Naive thymus-derived CD4-positive, alpha-beta T cell (primary cell): ENCODE data around the gene REC8. TPM values are rescaled to one million over a fixed set of nuclear protein-coding genes. Genes with fewer than 3 reads are reported as not detected.
A peak's percentile ranks its signal among the peaks of the same experiment; 100 is the strongest.

Experiments
- ATAC-seq: fragments of 150-1000 bp; cut with Tn5 transposase; 2 replicates; pipeline ENCODE4 v1.10.0; 2021; ENCODE audit warnings: mild to moderate bottlenecking, moderate library complexity
- CTCF ChIA-PET: fragments of 350-600 bp; sonication (Branson Sonifier 250); formaldehyde crosslinking; loops from one replicate; lab custom pipeline; 2021; ENCODE audit warnings: antibody characterized with exemption; lab: Charles Lee
- POLR2A ChIA-PET: fragments of 350-600 bp; sonication (Branson Sonifier 250); formaldehyde crosslinking; loops from one replicate; lab custom pipeline; 2021; ENCODE audit warnings: antibody characterized with exemption, inconsistent platforms; lab: Charles Lee
- DNase-seq, 9 donors: peaks; one replicate each; pipeline versions ENCODE4 v3.0.0 to v3.0.0-alpha.2; 2020 to 2022; ENCODE audit warnings: mixed read lengths in 1 of 9
- H3K27ac ChIP-seq: one replicate; pipeline ENCODE4 v1.7.0; 2013; ENCODE audit warnings: mild to moderate bottlenecking, low read depth, low read length, moderate library complexity
- H3K27me3 ChIP-seq, 2 donors: one replicate each; pipeline ENCODE4 v1.7.0; 2013; ENCODE audit warnings: low read length in 2 of 2, mild to moderate bottlenecking in 2 of 2, moderate library complexity in 2 of 2; ENCODE audit not compliant: control insufficient read depth in 2 of 2, insufficient read depth in 2 of 2
- H3K36me3 ChIP-seq, 3 experiments: 1 replicate in 2 of 3; 2 replicates in 1 of 3; pipeline ENCODE4 v1.7.0; 2013; ENCODE audit warnings: low read length in 3 of 3, mild to moderate bottlenecking in 3 of 3, moderate library complexity in 1 of 3; ENCODE audit not compliant: insufficient read depth in 3 of 3, control insufficient read depth in 2 of 3
- H3K4me1 ChIP-seq, 2 donors: one replicate each; pipeline ENCODE4 v1.7.0; 2013; ENCODE audit warnings: low read length in 2 of 2, mild to moderate bottlenecking in 2 of 2, moderate library complexity in 1 of 2; ENCODE audit not compliant: control insufficient read depth in 2 of 2, insufficient read depth in 2 of 2
- H3K4me3 ChIP-seq: 2 replicates; pipeline ENCODE4 v1.7.0; 2013; ENCODE audit warnings: mild to moderate bottlenecking, low read length
- H3K9me3 ChIP-seq, 3 experiments: 1 replicate in 2 of 3; 2 replicates in 1 of 3; pipeline ENCODE4 v1.7.0; 2013; ENCODE audit warnings: low read length in 3 of 3; ENCODE audit not compliant: control insufficient read depth in 2 of 3
- H3K27ac Mint-ChIP-seq, 9 donors: one replicate each; pipeline ENCODE4 v1.8.0; 2020 to 2022; ENCODE audit warnings: mixed read lengths in 9 of 9, mild to moderate bottlenecking in 8 of 9, moderate library complexity in 5 of 9, inconsistent platforms in 2 of 9
- H3K27me3 Mint-ChIP-seq, 5 donors: one replicate each; pipeline ENCODE4 v1.8.0; 2021 to 2022; ENCODE audit warnings: mixed read lengths in 5 of 5, mild to moderate bottlenecking in 1 of 5
- H3K36me3 Mint-ChIP-seq, 5 donors: one replicate each; pipeline ENCODE4 v1.8.0; 2020 to 2022; ENCODE audit warnings: mixed read lengths in 5 of 5, mild to moderate bottlenecking in 3 of 5, inconsistent platforms in 1 of 5
- H3K4me1 Mint-ChIP-seq, 7 donors: one replicate each; pipeline ENCODE4 v1.8.0; 2020 to 2022; ENCODE audit warnings: mixed read lengths in 7 of 7, mild to moderate bottlenecking in 3 of 7, inconsistent platforms in 1 of 7
- H3K4me3 Mint-ChIP-seq, 10 donors: one replicate each; pipeline ENCODE4 v1.8.0; 2020 to 2022; ENCODE audit warnings: mild to moderate bottlenecking in 10 of 10, mixed read lengths in 10 of 10, moderate library complexity in 6 of 10, inconsistent platforms in 2 of 10
- H3K9me3 Mint-ChIP-seq, 11 donors: one replicate each; pipeline ENCODE4 v1.8.0; 2020 to 2022; ENCODE audit warnings: mixed read lengths in 11 of 11, mild to moderate bottlenecking in 4 of 11, inconsistent platforms in 1 of 11, moderate library complexity in 1 of 11
- intact Hi-C, 2 donors: fragments of 100-400 bp; cut with micrococcal nuclease; formaldehyde crosslinking; loops; one replicate each; pipeline ENCODE4 v1.15.1; 2023
- polyA plus RNA-seq, 2 donors: library from polyadenylated mRNA; unstranded; fragments of 300-500 nt; fragmentation: Illumina TruSeq; gene quantifications; one replicate each; pipeline ENCODE4 v1.2.3, GENCODE V29; 2021
- total RNA-seq, 6 experiments: library from RNA in 5 of 6; stranded (reverse) in 5 of 6; gene quantifications; 1 replicate in 5 of 6; 2 replicates in 1 of 6; pipeline ENCODE4 v1.2.3 and lab custom pipeline; 2021 to 2026

REC8 gene
- total and polyA plus RNA-seq, 7 experiments from 2014 or later: 4.4 to 80.5 (median 23.3) TPM

GRCh38 chr14:24146453-24146977 lies 25.4 kb upstream of the REC8 start, which contains the start of gene PSME2:
PSME2 (minus strand) TSS chr14:24146610; CDS start chr14:24146581, 29 bp downstream.
- Histone ChIP-seq H3K27me3 (no peaks in the 10 kb centered on the region), H3K4me3 (peak within 1 kb of the TSS; percentile 98), H3K4me1 (peaks cover 40 to 50% of the 10 kb centered on the region in 2 donors), H3K9me3 (no peaks in the 10 kb centered on the region), H3K36me3 (peaks cover 9 to 46% (median 12%) of the 10 kb centered on the region in 3 experiments), H3K27ac (peak within 1 kb of the TSS; percentile 88)
- peaks cover 42 to 73% (median 67%) of the 10 kb centered on the region in 7 donors for H3K4me1 Mint-ChIP-seq
- H3K4me3 Mint-ChIP-seq: peak within 1 kb of the TSS; percentile 91 to 100 (median 98)
- ChIA-PET POLR2A (interaction anchor here (0.5 to 11.1 kb wide), 18 partner anchors 9 to 591 kb away, joined by 3 to 139 read pairs (median 4); partner anchors contain the start of genes CHMP4A, DCAF11, EMC9 and IRF9), CTCF (interaction anchor here (0.7 to 4.8 kb wide), 5 partner anchors 9 to 56 kb away, joined by 3 to 36 read pairs (median 8); partner anchors contain the start of genes DCAF11, IRF9 and NRL)
- intact Hi-C loops: loop anchor here (1.0 to 10.0 kb wide), 6 partner anchors 42 to 1052 kb away; partner anchors contain the start of genes BCL2L2 (in 2 of the 2), PPP1R3E (in 2 of the 2), ACIN1 (in 1 of the 2) and C14orf119 (in 1 of the 2)
- ATAC-seq (peak; percentile 74), DNase-seq (peak in 8 of 9 donors; percentile 69 to 91 (median 80))
- H3K27ac Mint-ChIP-seq: peak within 1 kb of the TSS; percentile 94 to 98 (median 96)
- H3K36me3 Mint-ChIP-seq: peaks cover 4 to 60% (median 9%) of the 10 kb centered on the region in 5 donors
- H3K27me3 Mint-ChIP-seq: no peaks in the 10 kb centered on the region
- no peaks in the 10 kb centered on the region for H3K9me3 Mint-ChIP-seq

GRCh38 chr14:24146978-24147760 lies 24.7 kb upstream of the REC8 start, which contains the start of gene RNF31:
RNF31 (plus strand) TSS chr14:24147498; CDS start chr14:24147699, 201 bp downstream.
- peaks cover 35 to 47% of the 10 kb centered on the region in 2 donors for H3K4me1 ChIP-seq
- peaks cover 39 to 73% (median 61%) of the 10 kb centered on the region in 7 donors for H3K4me1 Mint-ChIP-seq
- peak within 1 kb of the TSS; percentile 98 for H3K4me3 ChIP-seq
- H3K9me3 ChIP-seq: no peaks in the 10 kb centered on the region
- ChIA-PET CTCF (interaction anchor here (0.7 to 4.8 kb wide), 5 partner anchors 14 to 57 kb away, joined by 3 to 36 read pairs (median 8); partner anchors contain the start of genes DCAF11, IRF9 and NRL), POLR2A (interaction anchor here (0.5 to 11.1 kb wide), 22 partner anchors 8 to 592 kb away, joined by 3 to 139 read pairs (median 4); partner anchors contain the start of genes CHMP4A, DCAF11, EMC9 and IRF9)
- no peaks in the 10 kb centered on the region for H3K9me3 Mint-ChIP-seq
- peak within 1 kb of the TSS; percentile 91 to 100 (median 98) for H3K4me3 Mint-ChIP-seq
- peak; percentile 88 to 98 (median 96) for DNase-seq
- intact Hi-C loops: loop anchor here (1.0 to 10.0 kb wide), 15 partner anchors 11 to 1052 kb away; partner anchors contain the start of genes BCL2L2 (in 2 of the 2), DCAF11 (in 2 of the 2), GMPR2 (in 2 of the 2) and IPO4 (in 2 of the 2)
- no peaks in the 10 kb centered on the region for H3K27me3 Mint-ChIP-seq
- peaks cover 4 to 60% (median 12%) of the 10 kb centered on the region in 5 donors for H3K36me3 Mint-ChIP-seq
- peak within 1 kb of the TSS; percentile 94 to 98 (median 96) for H3K27ac Mint-ChIP-seq
- H3K36me3 ChIP-seq: peaks cover 9 to 51% (median 17%) of the 10 kb centered on the region in 3 experiments
- peak; percentile 95 for ATAC-seq
- no peaks in the 10 kb centered on the region for H3K27me3 ChIP-seq
- H3K27ac ChIP-seq: peak within 1 kb of the TSS; percentile 88

GRCh38 chr14:24147761-24148428 lies 24.0 kb upstream of the REC8 start:
- Histone ChIP-seq H3K27ac (peak overlapping the region; percentile 88), H3K9me3 (no peaks in the 10 kb centered on the region), H3K4me3 (peak overlapping the region; percentile 98), H3K27me3 (no peaks in the 10 kb centered on the region), H3K36me3 (peaks cover 9 to 55% (median 17%) of the 10 kb centered on the region in 3 experiments), H3K4me1 (peaks cover 34 to 45% of the 10 kb centered on the region in 2 donors)
- no peak for ATAC-seq
- H3K36me3 Mint-ChIP-seq: peaks cover 4 to 59% (median 12%) of the 10 kb centered on the region in 5 donors
- ChIA-PET CTCF (interaction anchor here (0.6 to 4.8 kb wide), 4 partner anchors 13 to 150 kb away, joined by 3 to 36 read pairs (median 8); partner anchors contain the start of gene IRF9), POLR2A (interaction anchor here (0.6 to 11.1 kb wide), 14 partner anchors 7 to 166 kb away, joined by 3 to 139 read pairs (median 7); partner anchors contain the start of genes CHMP4A, DCAF11, EMC9 and IPO4)
- peaks cover 38 to 68% (median 58%) of the 10 kb centered on the region in 7 donors for H3K4me1 Mint-ChIP-seq
- H3K4me3 Mint-ChIP-seq: peak overlapping the region; percentile 87 to 100 (median 95)
- intact Hi-C loops: loop anchor here (1.0 to 10.0 kb wide), 14 partner anchors 12 to 1053 kb away; partner anchors contain the start of genes BCL2L2 (in 2 of the 2), DCAF11 (in 2 of the 2), GMPR2 (in 2 of the 2) and IRF9 (in 2 of the 2)
- H3K9me3 Mint-ChIP-seq: no peaks in the 10 kb centered on the region
- no peaks in the 10 kb centered on the region for H3K27me3 Mint-ChIP-seq
- peak overlapping the region; percentile 32 to 97 (median 86) for H3K27ac Mint-ChIP-seq
- DNase-seq: no peak

- peaks cover 9 to 47% (median 17%) of the 10 kb centered on the region in 3 experiments for H3K36me3 ChIP-seq
- H3K4me3 ChIP-seq: no peak overlapping the region
- no peaks in the 10 kb centered on the region for H3K27me3 ChIP-seq
- no peaks in the 10 kb centered on the region for H3K9me3 Mint-ChIP-seq
- ChIA-PET POLR2A (interaction anchor here (1.0 to 11.1 kb wide), 8 partner anchors 12 to 93 kb away, joined by 3 to 139 read pairs (median 5); partner anchors contain the start of genes DCAF11, EMC9, IPO4 and IRF9), CTCF (interaction anchor here (0.7 to 4.8 kb wide), 2 partner anchors 11 to 35 kb away, joined by 3 to 36 read pairs; partner anchors contain the start of genes DCAF11 and IRF9)
- peak overlapping the region; percentile 47 to 100 (median 95) for H3K4me3 Mint-ChIP-seq
- H3K27me3 Mint-ChIP-seq: no peaks in the 10 kb centered on the region
- H3K4me1 Mint-ChIP-seq: peaks cover 34 to 58% (median 45%) of the 10 kb centered on the region in 7 donors
- peaks cover 34 to 39% of the 10 kb centered on the region in 2 donors for H3K4me1 ChIP-seq
- intact Hi-C loops: loop anchor here (10.0 kb wide), 2 partner anchors 845 to 1055 kb away; partner anchors contain the start of genes BCL2L2 (in 2 of the 2), PPP1R3E (in 2 of the 2), ACIN1 (in 1 of the 2) and C14orf119 (in 1 of the 2)
- peaks cover 0 to 48% (median 13%) of the 10 kb centered on the region in 5 donors for H3K36me3 Mint-ChIP-seq
- H3K9me3 ChIP-seq: no peaks in the 10 kb centered on the region
- DNase-seq (no peak), ATAC-seq (no peak)
- H3K27ac Mint-ChIP-seq: peak overlapping the region in 3 of 9 donors; percentile 18 to 55 (median 48)
- H3K27ac ChIP-seq: no peak overlapping the region
Measured at GRCh38 chr14:24149302-24149969, 22.4 kb upstream of the REC8 start.

- ChIA-PET POLR2A (interaction anchor here (1.0 to 11.1 kb wide), 7 partner anchors 10 to 93 kb away, joined by 3 to 139 read pairs (median 5); partner anchors contain the start of genes EMC9, IPO4, IRF9 and PSME1), CTCF (interaction anchor here (0.7 to 4.8 kb wide), 4 partner anchors 10 to 36 kb away, joined by 3 to 36 read pairs (median 8); partner anchors contain the start of genes DCAF11 and IRF9)
- no peaks in the 10 kb centered on the region for H3K9me3 Mint-ChIP-seq
- Histone ChIP-seq H3K27ac (no peak overlapping the region), H3K27me3 (no peaks in the 10 kb centered on the region), H3K9me3 (no peaks in the 10 kb centered on the region), H3K36me3 (peaks cover 12 to 53% (median 21%) of the 10 kb centered on the region in 3 experiments), H3K4me1 (peaks cover 28 to 33% of the 10 kb centered on the region in 2 donors), H3K4me3 (no peak overlapping the region)
- DNase-seq: no peak
- intact Hi-C loops: no loop called here
- H3K27me3 Mint-ChIP-seq: no peaks in the 10 kb centered on the region
- peak overlapping the region in 3 of 9 donors; percentile 18 to 68 (median 52) for H3K27ac Mint-ChIP-seq
- H3K4me3 Mint-ChIP-seq: peak overlapping the region in 1 of 10 donors; percentile 50
- no peak for ATAC-seq
- H3K36me3 Mint-ChIP-seq: peaks cover 0 to 52% (median 17%) of the 10 kb centered on the region in 5 donors
- H3K4me1 Mint-ChIP-seq: peaks cover 29 to 53% (median 41%) of the 10 kb centered on the region in 7 donors
Measured at GRCh38 chr14:24150061-24150460, 21.8 kb upstream of the REC8 start.
